Parathyroid adenoma (tissue), 2 donors: ENCODE results near the gene IGF1R.

Source experiments
- H2AFZ ChIP-seq: fragments of 300-600 bp; sonication (generic); one replicate; pipeline ENCODE4 v1.7.0; 2017; ENCODE audit warnings: antibody characterized with exemption, mild to moderate bottlenecking
- H3K27ac ChIP-seq: fragments of 300-600 bp; sonication (generic); one replicate; pipeline ENCODE4 v1.7.0; 2017
- H3K27me3 ChIP-seq: fragments of 300-600 bp; sonication (generic); one replicate; pipeline ENCODE4 v1.7.0; 2017; ENCODE audit warnings: low read length; ENCODE audit not compliant: control insufficient read depth, insufficient read depth
- H3K36me3 ChIP-seq: fragments of 300-600 bp; sonication (generic); one replicate; pipeline ENCODE4 v1.7.0; 2017; ENCODE audit warnings: low read length; ENCODE audit not compliant: control insufficient read depth, insufficient read depth
- H3K4me1 ChIP-seq: fragments of 300-600 bp; sonication (generic); one replicate; pipeline ENCODE4 v1.7.0; 2017; ENCODE audit warnings: control low read depth
- H3K4me2 ChIP-seq: fragments of 300-600 bp; sonication (generic); one replicate; pipeline ENCODE4 v1.7.0; 2017; ENCODE audit warnings: low read length
- H3K4me3 ChIP-seq: fragments of 300-600 bp; sonication (generic); one replicate; pipeline ENCODE4 v1.7.0; 2017; ENCODE audit warnings: low read depth, low read length
- H3K79me2 ChIP-seq: fragments of 300-600 bp; sonication (generic); one replicate; pipeline ENCODE4 v1.7.0; 2017; ENCODE audit warnings: control low read depth
- H3K9ac ChIP-seq: fragments of 300-600 bp; sonication (generic); one replicate; pipeline ENCODE4 v1.7.0; 2017; ENCODE audit warnings: mild to moderate bottlenecking
- H3K9me3 ChIP-seq: fragments of 300-600 bp; sonication (generic); one replicate; pipeline ENCODE4 v1.7.0; 2017; ENCODE audit warnings: low read length; ENCODE audit not compliant: control insufficient read depth
- TF ChIP-seq, protein P1 (sequence below): fragments of 300-600 bp; sonication (generic); IDR thresholded peaks from one replicate; pipeline ENCODE4 v1.7.0; 2017; ENCODE audit warnings: antibody characterized with exemption, mild to moderate bottlenecking
- donor health status: primary hyperparathyroidism.

The IGF1R gene

DNA sequence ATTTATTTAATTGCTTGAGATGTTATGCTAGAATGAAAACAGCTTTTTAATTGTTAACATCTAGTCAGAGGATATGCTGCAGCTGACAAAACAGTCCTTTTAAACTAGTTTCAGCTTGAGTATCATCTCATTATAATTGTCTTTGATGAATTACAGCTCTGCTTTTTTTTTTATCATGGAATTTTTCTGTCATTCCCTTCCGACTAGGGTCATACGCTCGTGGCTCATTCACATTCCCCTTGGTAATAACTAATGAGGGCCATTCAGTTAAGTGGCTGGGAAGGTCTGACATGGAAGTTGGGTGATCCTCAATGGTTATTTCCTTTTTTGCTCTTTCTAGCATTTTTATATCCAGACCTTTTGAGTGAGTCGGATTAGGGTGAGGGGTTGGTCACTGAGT lies 282.2 kb downstream of the IGF1R start:
- H2AFZ ChIP-seq: no peak overlapping the region
- H3K4me2 ChIP-seq: no peak overlapping the region
- TF ChIP-seq, protein P1, sequence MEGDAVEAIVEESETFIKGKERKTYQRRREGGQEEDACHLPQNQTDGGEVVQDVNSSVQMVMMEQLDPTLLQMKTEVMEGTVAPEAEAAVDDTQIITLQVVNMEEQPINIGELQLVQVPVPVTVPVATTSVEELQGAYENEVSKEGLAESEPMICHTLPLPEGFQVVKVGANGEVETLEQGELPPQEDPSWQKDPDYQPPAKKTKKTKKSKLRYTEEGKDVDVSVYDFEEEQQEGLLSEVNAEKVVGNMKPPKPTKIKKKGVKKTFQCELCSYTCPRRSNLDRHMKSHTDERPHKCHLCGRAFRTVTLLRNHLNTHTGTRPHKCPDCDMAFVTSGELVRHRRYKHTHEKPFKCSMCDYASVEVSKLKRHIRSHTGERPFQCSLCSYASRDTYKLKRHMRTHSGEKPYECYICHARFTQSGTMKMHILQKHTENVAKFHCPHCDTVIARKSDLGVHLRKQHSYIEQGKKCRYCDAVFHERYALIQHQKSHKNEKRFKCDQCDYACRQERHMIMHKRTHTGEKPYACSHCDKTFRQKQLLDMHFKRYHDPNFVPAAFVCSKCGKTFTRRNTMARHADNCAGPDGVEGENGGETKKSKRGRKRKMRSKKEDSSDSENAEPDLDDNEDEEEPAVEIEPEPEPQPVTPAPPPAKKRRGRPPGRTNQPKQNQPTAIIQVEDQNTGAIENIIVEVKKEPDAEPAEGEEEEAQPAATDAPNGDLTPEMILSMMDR: no peak
- H3K4me1 ChIP-seq: peaks cover 12% of the 10 kb centered on the region
- H3K79me2 ChIP-seq: no peaks in the 10 kb centered on the region
- no peak overlapping the region for H3K4me3 ChIP-seq
- H3K27ac ChIP-seq: no peak overlapping the region
- no peak overlapping the region for H3K9ac ChIP-seq
- H3K9me3 ChIP-seq: no peaks in the 10 kb centered on the region
- no peaks in the 10 kb centered on the region for H3K36me3 ChIP-seq
- no peaks in the 10 kb centered on the region for H3K27me3 ChIP-seq

DNA sequence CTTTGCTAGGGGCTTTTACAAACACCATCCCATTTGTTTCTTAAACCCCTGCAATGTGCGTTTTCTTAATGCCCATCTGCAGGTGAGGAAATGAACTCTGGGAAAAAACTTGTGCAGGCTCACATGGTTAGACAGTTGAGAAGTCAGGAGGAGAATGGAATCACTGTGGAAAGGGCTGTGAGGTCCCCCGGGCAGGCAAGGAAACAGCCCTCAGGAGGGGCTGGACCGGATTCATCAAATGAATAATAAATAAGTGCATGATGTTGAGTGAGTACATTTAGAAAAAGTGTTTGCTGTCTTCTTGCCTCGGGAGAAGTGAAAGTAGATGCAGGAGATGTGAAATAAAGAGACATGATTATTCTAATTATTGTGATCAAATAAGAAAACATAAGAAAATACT lies 282.7 kb downstream of the IGF1R start:
- TF ChIP-seq, protein P1: no peak
- H3K4me3 ChIP-seq: no peak overlapping the region
- no peaks in the 10 kb centered on the region for H3K36me3 ChIP-seq
- peaks cover 12% of the 10 kb centered on the region for H3K4me1 ChIP-seq
- H3K79me2 ChIP-seq: no peaks in the 10 kb centered on the region
- H2AFZ ChIP-seq: no peak overlapping the region
- H3K9ac ChIP-seq: no peak overlapping the region
- H3K27ac ChIP-seq: no peak overlapping the region
- no peak overlapping the region for H3K4me2 ChIP-seq
- H3K27me3 ChIP-seq: no peaks in the 10 kb centered on the region
- no peaks in the 10 kb centered on the region for H3K9me3 ChIP-seq

DNA sequence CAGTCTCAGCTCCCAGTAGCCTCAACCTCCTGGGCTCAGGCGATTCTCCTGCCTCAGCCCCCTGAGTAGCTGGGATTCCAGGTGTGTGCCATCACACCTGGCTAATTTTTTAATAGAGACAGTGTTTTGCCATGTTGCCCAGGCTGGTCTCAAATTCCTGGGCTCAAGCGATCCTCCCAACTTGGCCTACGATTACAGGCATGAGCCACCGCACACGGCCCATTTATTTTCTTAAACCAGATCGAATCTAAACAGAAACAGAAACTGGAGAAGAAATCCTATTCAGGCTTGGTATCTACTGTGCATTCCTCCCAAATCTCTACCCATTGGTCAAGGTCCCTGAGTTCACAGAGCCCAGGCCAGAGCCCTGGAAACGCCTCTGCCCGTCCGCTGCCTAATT lies 285.1 kb downstream of the IGF1R start:
- Histone ChIP-seq H2AFZ (no peak overlapping the region), H3K36me3 (no peaks in the 10 kb centered on the region), H3K4me2 (no peak overlapping the region), H3K27me3 (no peaks in the 10 kb centered on the region), H3K79me2 (no peaks in the 10 kb centered on the region), H3K9ac (no peak overlapping the region), H3K9me3 (no peaks in the 10 kb centered on the region), H3K27ac (no peak overlapping the region), H3K4me1 (no peaks in the 10 kb centered on the region), H3K4me3 (no peak overlapping the region)
- TF ChIP-seq, protein P1: no peak

DNA sequence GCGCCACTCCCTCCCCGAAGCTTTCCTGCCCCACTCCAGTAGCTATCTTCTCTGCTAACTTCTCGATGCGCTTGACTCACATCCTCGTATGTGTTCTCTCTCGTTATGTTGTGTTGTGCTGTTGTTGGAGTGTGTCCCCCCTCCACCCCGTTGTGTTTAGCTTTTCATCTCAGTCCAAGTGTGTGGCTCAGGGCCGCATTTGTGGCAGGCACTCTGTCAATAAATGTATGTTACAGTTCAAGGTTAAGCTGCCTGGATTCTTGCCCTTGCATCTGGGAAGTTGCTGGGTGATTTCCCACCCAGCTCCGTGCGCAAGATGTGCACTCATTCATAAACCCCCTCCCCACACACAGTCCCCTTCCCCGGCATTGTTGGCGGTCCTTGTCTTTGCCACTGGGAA lies 287.4 kb downstream of the IGF1R start:
- Histone ChIP-seq H3K36me3 (no peaks in the 10 kb centered on the region), H2AFZ (no peak overlapping the region), H3K9me3 (no peaks in the 10 kb centered on the region), H3K4me1 (peaks cover 2% of the 10 kb centered on the region), H3K9ac (no peak overlapping the region), H3K79me2 (no peaks in the 10 kb centered on the region), H3K4me2 (no peak overlapping the region), H3K4me3 (no peak overlapping the region), H3K27ac (no peak overlapping the region), H3K27me3 (no peaks in the 10 kb centered on the region)
- TF ChIP-seq, protein P1: no peak

DNA sequence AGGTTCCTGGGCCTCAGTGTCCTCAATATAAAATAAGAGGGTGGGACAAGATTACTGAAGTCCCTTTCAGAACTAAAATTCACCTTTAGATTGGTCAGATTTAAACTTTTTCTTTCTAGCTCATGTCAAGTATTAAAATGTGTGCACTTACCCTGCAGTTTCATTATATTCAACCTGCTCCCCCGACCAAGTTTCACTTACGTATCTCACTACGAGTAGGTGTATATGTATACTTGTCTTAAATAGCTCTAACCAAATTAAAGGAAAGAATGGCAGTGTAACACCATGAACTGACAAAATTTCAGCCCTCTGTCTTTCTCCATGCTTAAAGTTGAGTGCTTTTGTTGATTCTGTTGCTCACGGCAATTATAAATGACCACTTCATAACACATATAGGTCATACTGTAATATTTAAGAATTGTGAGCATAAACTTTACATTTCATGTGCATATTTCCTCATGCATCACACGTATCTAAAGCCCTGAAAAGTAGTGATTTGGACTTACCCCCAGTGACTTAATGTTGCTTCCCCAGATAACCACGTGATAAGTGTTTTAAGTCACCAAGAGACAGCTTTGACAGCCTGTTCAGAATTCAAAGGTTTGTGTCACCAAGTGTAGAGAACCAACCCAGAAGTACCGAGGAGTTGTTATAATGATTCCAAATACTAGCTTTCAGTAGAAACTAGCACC lies 289.2 kb downstream of the IGF1R start:
- H3K9me3 ChIP-seq: no peaks in the 10 kb centered on the region
- no peaks in the 10 kb centered on the region for H3K36me3 ChIP-seq
- no peaks in the 10 kb centered on the region for H3K27me3 ChIP-seq
- no peaks in the 10 kb centered on the region for H3K79me2 ChIP-seq
- H3K4me1 ChIP-seq: peaks cover 2% of the 10 kb centered on the region
- TF ChIP-seq, protein P1: no peak
- no peak overlapping the region for H2AFZ ChIP-seq
- H3K27ac ChIP-seq: no peak overlapping the region
- no peak overlapping the region for H3K4me2 ChIP-seq
- no peak overlapping the region for H3K4me3 ChIP-seq
- no peak overlapping the region for H3K9ac ChIP-seq
